ENCODE data around the gene RPL29.

The RPL29 gene

DNA sequence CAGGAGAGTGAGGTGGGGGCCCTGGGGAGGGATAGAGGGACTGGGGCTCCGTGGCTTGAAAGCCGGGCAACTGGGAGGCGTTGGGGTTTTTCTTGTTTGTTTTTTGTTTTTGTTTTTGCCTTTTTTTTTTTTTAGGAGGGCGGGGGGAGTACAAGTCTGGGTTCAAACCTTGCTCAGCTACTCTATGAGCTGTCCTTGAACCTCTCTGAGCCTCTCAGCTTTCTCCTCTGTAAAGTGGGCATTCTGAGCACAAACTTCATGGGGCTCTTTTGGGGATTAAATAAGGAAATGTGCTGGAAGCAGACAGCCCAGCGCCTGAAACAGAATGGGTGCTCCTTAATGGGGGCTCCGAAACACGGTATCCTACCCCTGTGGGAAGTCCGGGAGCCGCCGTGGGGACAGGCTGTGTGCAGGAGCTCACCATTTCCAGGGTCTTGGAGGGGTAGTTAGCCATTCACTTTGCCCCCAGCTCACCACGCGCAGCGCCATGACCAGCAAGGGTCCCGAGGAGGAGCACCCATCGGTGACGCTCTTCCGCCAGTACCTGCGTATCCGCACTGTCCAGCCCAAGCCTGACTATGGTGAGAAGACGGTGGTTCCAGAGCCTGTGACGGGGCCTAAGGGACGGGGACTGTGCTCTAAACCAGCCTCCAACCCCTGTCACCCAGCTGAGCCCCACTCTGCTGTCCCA, 12.0 kb downstream of the RPL29 start:
- DNase-seq (ENCODE audit: low read depth in 2 of 2, low spot score in 1 of 2) = no peak

DNA sequence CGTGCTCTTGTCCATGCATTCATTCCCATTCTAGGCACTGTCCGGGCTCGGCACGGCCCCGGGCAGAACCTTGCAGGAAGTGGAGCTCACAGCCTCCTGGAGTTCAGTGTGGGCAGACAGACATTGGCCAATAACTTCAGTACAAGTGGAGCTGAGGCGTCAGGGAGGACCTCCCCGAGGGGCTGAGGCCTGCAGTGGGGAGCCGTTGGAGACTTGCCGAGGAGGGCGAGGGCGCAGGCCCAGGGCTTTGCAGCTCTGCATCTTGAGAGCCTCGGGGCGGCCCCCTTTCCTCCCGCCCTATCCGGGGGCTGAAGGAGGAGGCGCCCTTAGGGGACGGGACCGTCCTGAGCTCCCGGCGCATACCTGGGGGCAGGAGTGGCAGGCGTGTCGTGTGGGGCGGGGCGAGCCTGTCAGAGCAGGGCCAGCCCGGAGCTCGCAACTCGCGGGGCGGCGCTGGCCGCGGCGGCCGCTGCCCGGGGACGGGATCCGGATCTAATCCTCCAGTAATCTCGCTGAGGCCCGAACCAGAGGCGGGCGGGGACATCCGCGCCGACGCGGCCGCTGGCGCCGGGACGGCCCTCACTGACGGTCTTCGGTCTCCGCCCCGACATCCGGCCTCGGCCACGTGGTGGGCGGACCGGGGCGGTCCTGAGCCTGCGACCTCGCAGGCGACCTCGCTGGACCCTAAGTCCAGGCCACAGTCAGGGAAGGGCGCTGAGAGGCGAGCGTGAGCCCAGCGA, 12.7 kb downstream of the RPL29 start, which contains the start of gene ACY1:
Gene ACY1 (plus strand): TSS at position 698 of the 740 bp plus-strand sequence. CDS start 530 bp downstream, outside the sequence.
- DNase-seq (ENCODE audit: low read depth in 2 of 2, low spot score in 1 of 2) = peak; percentile 28 to 50

DNA sequence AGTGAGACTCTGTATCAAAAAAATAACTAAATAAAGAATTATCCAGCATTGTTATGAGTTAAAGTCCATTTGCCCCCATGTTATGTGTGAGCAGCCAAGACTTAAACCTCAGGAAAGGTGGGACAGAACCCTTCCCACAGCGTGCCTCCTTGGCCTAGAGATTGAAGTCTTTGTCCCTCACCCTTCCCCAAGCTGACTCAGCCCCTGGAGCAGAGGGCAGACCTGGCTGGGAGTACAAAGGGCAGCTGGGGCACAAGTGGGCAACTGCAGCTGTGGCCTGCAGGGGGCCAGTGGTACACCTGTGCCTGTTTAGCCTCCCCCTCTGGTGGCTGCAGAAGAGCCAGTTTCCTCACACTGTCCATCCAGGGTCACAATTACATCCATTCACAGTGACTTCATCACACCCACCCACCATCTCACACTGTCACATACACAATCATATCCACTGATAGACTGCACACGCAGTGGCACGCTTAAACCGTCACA, 13.3 kb downstream of the RPL29 start:
- no peak for DNase-seq (ENCODE audit: low read depth in 2 of 2, low spot score in 1 of 2)

DNA sequence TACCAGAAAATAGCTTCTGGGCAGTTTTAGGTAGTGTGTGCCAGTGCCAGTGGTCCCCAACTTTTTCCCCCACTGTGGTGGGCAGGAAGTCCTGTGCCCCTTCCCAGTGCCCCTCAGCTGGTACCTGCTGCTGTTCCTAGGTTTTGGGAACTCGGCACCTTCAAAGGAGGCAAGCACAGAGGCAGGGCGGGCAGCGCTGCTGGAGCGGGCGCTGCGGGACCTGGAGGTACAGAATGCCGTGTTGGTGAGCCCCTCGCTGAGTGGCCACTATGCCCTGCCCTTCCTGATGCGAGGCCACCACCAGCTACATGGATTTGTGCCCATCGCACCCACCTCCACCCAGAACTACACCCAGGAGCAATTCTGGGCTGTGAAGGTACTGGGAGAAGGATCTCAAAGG, 15.4 kb downstream of the RPL29 start:
- DNase-seq (ENCODE audit: low read depth in 2 of 2, low spot score in 1 of 2) = no peak

DNA sequence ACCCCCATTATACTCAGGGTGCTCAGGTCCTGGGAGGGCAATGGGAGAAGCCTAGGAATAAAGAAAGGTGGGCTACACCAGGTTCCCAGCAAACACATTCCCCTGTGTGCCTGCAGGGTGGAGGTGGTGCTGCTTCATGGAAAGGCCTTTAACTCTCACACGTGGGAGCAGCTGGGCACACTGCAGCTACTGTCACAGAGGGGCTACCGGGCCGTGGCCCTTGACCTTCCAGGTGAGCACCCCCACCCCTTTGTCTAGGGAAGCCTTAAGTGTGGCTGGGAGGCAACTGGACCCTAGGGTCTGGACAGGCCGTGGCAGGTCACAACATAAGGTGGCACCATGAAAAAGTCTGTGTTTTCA, 17.6 kb downstream of the RPL29 start:
- no peak for DNase-seq (ENCODE audit: low read depth in 2 of 2, low spot score in 1 of 2)

DNA sequence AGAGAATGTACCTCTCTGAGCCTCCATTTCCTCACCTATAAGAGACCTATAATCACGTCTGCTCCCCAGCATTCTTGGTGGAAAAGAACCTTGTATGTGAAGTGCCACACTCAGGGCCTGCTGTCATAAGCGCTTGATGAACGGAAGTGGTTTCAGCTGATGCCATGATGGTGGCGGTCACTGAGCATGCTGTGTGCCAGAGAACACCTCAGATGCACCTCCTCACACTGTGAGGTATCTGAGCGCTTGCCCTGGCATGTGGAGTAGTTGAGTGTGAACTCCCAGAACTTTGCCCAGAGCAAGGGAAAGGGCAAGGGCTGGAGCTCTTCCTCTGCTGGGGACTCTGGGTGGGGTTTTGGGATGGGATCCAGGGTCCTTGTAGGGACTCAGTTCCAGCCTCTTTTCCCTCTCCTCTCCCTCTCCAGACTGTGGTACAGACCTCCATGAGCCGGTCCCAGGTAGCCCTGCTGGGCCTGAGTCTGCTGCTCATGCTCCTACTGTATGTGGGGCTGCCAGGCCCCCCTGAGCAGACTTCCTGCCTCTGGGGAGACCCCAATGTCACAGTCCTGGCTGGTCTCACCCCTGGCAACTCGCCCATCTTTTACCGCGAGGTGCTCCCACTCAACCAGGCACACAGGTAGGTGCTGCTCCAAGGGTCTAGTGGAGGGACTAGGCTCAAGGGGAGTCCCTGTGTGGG, 18.1 kb downstream of the RPL29 start:
- DNase-seq (ENCODE audit: low read depth in 2 of 2, low spot score in 1 of 2) = no peak

- DNase-seq (ENCODE audit: low read depth in 2 of 2, low spot score in 1 of 2) = no peak
These were observed 19.7 kb downstream of the RPL29 start for GRCh38 chr3:51975852-51976549.

GRCh38 chr3:51974963-51975851, 20.5 kb downstream of the RPL29 start, which contains the start of gene ABHD14A:
Gene ABHD14A (plus strand): TSS chr3:51975064. CDS start chr3:51975136, 72 bp downstream.
- DNase-seq (ENCODE audit: low read depth in 2 of 2, low spot score in 1 of 2) = peak in 1 of 2 donors; percentile 45

- no peak for DNase-seq (ENCODE audit: low read depth in 2 of 2, low spot score in 1 of 2)
These were observed 21.3 kb downstream of the RPL29 start for GRCh38 chr3:51974277-51974962.

GRCh38 chr3:51971350-51971749, 24.3 kb downstream of the RPL29 start:
- DNase-seq (ENCODE audit: low read depth in 2 of 2, low spot score in 1 of 2) = no peak

DNA sequence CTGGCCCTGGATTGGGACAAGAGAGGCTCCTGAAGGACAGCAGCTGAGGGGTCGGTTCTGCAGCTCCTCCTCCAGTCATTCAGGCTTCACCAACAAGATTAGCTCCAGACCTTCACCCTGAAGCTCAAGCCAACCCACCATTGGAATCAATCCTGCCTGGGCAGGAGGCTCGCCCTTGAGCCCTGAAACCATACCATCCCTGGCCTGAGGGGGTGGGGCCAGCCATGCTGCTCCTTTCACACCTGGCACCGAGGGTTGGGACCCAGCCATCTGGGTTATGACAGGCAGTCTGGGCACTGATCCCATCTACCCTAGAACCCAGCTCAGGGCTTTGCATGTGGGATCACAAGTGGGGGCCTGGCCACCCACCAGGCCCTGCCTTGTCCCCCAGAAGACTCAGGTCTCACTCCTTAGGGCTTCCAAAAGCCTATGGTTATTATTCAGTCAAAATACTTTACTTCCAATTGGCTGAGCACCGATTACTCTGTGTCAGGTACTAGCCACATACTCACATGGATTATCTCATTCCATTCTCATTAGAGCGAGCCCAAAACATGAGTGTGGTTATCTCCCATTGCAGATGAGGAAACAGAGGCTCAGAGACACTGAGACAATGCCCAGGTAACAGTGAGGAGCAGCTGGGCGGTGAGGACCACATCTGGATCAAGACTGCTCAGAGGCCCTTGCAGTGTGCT, 24.9 kb downstream of the RPL29 start:
- DNase-seq (ENCODE audit: low read depth in 2 of 2, low spot score in 1 of 2) = no peak

- no peak for DNase-seq (ENCODE audit: low read depth in 2 of 2, low spot score in 1 of 2)
These were observed 25.9 kb downstream of the RPL29 start for GRCh38 chr3:51969841-51970240.

GRCh38 chr3:51968883-51969678, 26.6 kb downstream of the RPL29 start:
- no peak for DNase-seq (ENCODE audit: low read depth in 2 of 2, low spot score in 1 of 2)

DNA sequence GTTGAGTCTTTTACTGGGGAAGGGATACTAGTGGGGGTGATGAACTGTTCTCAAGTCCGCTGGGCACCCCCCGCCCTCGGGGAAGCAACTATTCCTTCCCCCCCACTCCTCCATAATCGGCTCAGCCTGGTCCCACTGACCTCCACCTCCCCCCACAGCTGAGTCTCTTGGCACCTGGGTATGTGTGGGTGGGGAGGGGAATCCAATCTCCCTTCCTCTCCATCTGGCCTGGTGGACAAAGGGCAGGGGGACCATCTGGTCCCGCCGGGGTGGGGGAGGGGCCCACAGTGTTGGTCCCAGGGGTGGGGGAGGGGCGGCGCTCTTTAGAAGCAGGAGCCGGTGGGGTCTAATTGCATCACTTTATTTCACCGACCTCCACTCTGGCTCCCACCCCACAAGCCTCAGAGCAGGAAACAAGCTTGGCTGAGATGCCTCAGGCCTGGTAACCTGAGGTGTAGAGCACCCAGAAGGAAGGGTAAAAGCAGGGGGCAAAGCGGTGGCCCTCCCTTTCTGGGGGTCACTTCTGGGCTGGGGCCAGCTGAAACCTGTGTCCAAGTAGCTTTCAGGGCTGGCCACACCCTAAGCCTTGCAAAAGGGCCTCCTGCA, 27.4 kb downstream of the RPL29 start:
- DNase-seq (ENCODE audit: low read depth in 2 of 2, low spot score in 1 of 2) = no peak

DNA sequence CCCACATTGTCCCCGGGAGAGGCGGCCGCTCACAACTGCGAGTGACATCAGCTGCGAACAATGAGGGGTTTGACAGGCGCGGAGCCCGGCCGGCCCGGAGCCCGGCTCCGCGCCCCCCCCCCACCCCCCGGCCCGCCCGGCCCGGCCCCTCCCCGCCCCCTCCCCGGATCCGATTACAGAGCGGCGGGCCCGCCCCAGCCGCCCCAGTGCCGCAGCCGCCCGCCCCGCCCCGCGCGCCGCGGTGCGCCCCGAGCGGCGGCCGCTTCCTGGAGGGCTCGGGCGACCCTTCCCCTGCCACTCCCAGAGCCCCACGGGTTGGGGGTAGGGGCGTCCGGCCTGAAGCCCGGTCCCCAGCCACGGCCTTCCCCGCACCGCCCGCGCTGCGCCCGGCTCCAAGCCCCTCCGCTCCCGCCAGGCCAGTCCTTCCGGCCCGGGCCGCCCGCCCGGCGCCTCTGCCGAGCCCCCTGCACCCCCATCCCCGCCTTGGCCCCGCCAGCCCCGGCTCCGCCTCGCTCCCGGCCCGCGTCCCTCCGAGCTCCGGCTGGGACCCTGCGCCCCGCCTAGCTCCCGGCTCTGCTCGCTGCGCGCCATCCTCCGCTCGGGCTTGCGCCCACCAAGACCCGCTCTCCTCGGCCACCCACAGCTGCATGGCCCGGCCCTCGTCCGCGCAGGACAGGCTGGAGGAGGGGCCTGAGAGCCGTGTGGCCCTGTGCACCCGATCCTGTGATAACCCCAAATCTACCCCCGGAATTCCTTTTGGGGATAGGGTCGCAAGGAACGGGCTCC, 28.1 kb downstream of the RPL29 start, which contains the start of gene PCBP4:
Gene PCBP4 (minus strand): TSS at position 71 of the 786 bp plus-strand sequence. CDS start 6,214 bp downstream, outside the sequence.
- DNase-seq (ENCODE audit: low read depth in 2 of 2, low spot score in 1 of 2) = no peak

DNA sequence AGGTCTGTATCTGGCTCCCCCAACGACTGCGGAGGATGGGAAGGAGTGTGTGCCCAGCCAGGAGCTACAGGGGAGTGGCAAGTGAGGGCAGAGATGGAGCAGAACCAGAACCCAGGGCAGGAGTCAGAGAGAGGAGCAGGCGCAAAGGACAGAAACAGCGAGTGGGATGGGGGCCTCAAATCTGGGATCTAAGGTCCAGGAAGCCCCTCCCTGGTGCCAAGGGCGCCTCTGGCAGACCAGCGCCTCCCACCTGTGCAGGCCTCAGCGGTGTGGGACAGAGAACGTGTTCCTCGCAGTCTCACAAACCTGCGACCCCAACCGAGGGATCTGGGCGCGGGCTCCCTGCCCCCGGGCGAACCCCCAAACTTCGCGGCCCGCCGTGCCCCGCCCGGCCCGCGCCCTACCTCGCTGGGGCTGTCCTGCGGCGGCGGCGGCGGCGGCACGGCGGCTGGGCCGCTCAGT, 28.7 kb downstream of the RPL29 start:
- no peak for DNase-seq (ENCODE audit: low read depth in 2 of 2, low spot score in 1 of 2)

DNA sequence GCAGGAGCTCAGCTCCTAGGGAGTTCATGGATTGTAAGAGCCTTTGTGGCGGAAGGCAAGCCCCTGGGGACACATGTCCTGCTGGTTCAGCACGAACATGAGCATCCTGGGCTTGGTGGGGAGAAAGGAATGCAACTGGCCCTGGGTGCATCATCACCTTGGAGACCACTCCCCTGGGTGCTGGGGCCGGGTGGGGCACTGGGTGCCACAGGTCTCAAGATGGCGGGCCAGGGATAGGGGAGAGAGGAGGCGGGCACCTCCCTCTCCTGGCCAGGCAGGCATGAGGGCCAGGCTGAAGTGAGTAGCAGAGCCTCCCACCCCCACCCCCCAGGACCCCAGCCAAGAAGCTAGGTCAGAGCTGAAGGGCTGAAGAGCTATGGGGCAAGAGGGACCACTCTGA, 29.2 kb downstream of the RPL29 start:
- DNase-seq (ENCODE audit: low read depth in 2 of 2, low spot score in 1 of 2) = no peak

Data from stimulated activated CD8-positive, alpha-beta memory T cell treated with anti-CD3 and anti-CD28 coated beads, Interleukin-4, amount 100 ng/mL, for 4 hours (primary cell).